Breast epithelium (tissue), 4 donors: Measurements from ENCODE around the gene DSE. TPM values are rescaled to one million over a fixed set of nuclear protein-coding genes. Genes with fewer than 3 reads are reported as not detected.

Experiments used
- DNase-seq, 2 donors: peaks; one replicate each; pipeline ENCODE4 v3.0.0-alpha.2; 2019; ENCODE audit warnings: low spot score in 2 of 2
- H3K27ac ChIP-seq, 2 donors: fragments of 200-600 bp; sonication (generic) in 1 of 2; one replicate each; pipeline ENCODE4 v1.5.1; 2016 to 2019; ENCODE audit warnings: mild to moderate bottlenecking in 1 of 2
- H3K27me3 ChIP-seq, 2 donors: fragments of 200-600 bp; sonication (generic) in 1 of 2; one replicate each; pipeline versions ENCODE4 v1.5.1 to v1.6.0; 2017 to 2019; ENCODE audit warnings: control low read depth in 1 of 2, mild to moderate bottlenecking in 1 of 2
- H3K36me3 ChIP-seq: fragments of 200-600 bp; one replicate; pipeline ENCODE4 v1.5.1; 2019
- H3K4me1 ChIP-seq, 2 donors: fragments of 200-600 bp; sonication (generic); one replicate each; pipeline ENCODE4 v1.5.1; 2016 to 2019; ENCODE audit warnings: control low read depth in 1 of 2
- H3K4me3 ChIP-seq, 3 donors: fragments of 200-600 bp; sonication (generic); 1 replicate in 2 of 3; 2 replicates in 1 of 3; pipeline ENCODE4 v1.5.1; 2016 to 2019; ENCODE audit warnings: mild to moderate bottlenecking in 3 of 3, moderate library complexity in 2 of 3
- H3K9me3 ChIP-seq, 2 donors: fragments of 200-600 bp; sonication (generic) in 1 of 2; one replicate each; pipeline ENCODE4 v1.5.1; 2016 to 2019; ENCODE audit warnings: control low read depth in 1 of 2
- POLR2A ChIP-seq: fragments of 450-650 bp; IDR thresholded peaks from one replicate; pipeline ENCODE4 v1.6.1; 2016; ENCODE audit warnings: antibody characterized with exemption, mild to moderate bottlenecking, moderate library complexity
- POLR2AphosphoS5 ChIP-seq, 3 donors: sonication (generic); formaldehyde crosslinking; IDR thresholded peaks; one replicate each; pipeline ENCODE4 v1.6.1; 2017; ENCODE audit warnings: antibody characterized with exemption in 3 of 3
- intact Hi-C: fragments of 100-400 bp; cut with DNase I; formaldehyde crosslinking; loops from one replicate; pipeline ENCODE4 v1.15.1; 2023; ENCODE audit warnings: low total_unique reads
- total RNA-seq, 3 donors: library from RNA; depleted of rRNA; stranded (reverse); fragments of >200 nt; gene quantifications; one replicate each; pipeline ENCODE4 v1.1.0, GENCODE V29; 2016
- TF ChIP-seq, protein P1 (sequence below), 3 donors: fragments of 450-650 bp; IDR thresholded peaks; one replicate each; pipeline ENCODE4 v1.5.1; 2016 to 2017; ENCODE audit warnings: antibody characterized with exemption in 3 of 3, mild to moderate bottlenecking in 3 of 3, moderate library complexity in 3 of 3

The DSE gene
- total RNA-seq, 3 donors from 2014 or later = 40.6 to 133 (median 50.9) TPM

DNA sequence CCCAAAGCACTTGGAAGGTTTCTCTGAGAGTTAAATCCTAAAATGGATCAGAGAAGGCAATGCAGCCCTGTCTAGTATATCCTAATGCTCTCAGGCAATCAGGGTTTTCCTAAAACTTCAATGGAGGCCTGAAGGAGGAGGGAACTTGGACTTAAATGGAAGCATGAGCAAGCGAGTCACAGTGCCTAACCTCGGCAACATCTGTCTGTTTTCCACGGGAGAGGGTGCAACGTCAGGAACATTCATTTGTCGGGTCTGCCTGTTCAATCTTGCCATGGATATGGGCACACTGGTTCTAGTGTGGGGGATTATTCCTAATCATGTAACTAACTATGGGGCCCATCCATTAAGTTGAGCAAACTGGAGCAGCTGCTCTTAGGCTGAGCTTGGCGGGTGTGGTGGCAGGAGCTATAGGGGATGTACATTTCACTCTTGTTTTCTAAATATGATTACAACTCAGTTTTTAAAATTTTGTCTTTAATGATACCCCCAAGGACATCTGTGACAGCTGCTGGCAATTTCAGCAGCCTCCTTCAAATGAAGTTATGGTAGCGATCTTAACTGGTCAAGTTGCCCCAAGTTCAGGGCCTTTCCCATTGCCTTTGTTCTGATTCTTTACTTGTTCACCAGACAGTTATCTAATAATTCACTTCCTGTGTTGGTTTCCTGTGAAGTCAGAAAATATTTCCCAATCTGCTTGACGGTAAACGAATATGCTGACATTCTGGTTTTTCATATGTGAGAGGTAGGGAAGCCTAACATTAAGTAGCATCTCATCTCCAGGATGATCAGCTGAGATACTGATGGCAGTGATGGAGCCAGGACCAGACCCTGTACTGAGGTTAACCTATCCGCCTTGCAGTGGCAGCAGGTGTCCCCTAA lies 21.6 kb downstream of the DSE start:
- intact Hi-C loops = no loop called here
- Histone ChIP-seq H3K27ac (peak overlapping the region in 1 of 2 donors; percentile 9), H3K4me1 (no peaks in the 10 kb centered on the region), H3K9me3 (no peaks in the 10 kb centered on the region), H3K36me3 (no peaks in the 10 kb centered on the region), H3K27me3 (no peaks in the 10 kb centered on the region), H3K4me3 (no peak overlapping the region)
- TF ChIP-seq, protein P1, sequence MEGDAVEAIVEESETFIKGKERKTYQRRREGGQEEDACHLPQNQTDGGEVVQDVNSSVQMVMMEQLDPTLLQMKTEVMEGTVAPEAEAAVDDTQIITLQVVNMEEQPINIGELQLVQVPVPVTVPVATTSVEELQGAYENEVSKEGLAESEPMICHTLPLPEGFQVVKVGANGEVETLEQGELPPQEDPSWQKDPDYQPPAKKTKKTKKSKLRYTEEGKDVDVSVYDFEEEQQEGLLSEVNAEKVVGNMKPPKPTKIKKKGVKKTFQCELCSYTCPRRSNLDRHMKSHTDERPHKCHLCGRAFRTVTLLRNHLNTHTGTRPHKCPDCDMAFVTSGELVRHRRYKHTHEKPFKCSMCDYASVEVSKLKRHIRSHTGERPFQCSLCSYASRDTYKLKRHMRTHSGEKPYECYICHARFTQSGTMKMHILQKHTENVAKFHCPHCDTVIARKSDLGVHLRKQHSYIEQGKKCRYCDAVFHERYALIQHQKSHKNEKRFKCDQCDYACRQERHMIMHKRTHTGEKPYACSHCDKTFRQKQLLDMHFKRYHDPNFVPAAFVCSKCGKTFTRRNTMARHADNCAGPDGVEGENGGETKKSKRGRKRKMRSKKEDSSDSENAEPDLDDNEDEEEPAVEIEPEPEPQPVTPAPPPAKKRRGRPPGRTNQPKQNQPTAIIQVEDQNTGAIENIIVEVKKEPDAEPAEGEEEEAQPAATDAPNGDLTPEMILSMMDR (IDR thresholded peaks at IDR 0.05) = no peak
- TF ChIP-seq POLR2A (no peak), POLR2AphosphoS5 (IDR thresholded peaks at IDR 0.05) (no peak)
- no peak for DNase-seq

DNA sequence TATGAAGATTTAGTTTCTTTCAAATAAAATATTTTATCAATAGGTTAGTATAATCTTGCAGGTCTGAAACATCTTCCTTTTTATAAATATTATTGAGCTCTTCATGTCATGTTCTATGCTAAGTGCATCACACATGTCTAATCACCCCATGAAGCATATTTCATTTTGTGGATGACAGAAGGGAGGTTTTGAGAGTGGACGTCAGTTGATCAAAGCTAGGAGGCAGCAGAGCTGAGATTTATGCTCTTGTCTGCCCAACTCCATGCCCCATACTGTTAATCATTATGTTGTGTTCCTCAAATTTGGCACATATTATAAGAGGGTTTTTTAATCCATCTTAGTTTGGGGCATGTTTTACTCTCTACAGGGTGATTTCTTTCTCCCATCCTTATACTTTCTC lies 22.7 kb downstream of the DSE start:
- Histone ChIP-seq H3K4me3 (no peak overlapping the region), H3K36me3 (no peaks in the 10 kb centered on the region), H3K27me3 (no peaks in the 10 kb centered on the region), H3K4me1 (no peaks in the 10 kb centered on the region), H3K27ac (no peak overlapping the region), H3K9me3 (no peaks in the 10 kb centered on the region)
- intact Hi-C loops = no loop called here
- TF ChIP-seq, protein P1 (IDR thresholded peaks at IDR 0.05) = no peak
- no peak for TF ChIP-seq POLR2AphosphoS5 (IDR thresholded peaks at IDR 0.05)
- TF ChIP-seq POLR2A = no peak
- no peak for DNase-seq

DNA sequence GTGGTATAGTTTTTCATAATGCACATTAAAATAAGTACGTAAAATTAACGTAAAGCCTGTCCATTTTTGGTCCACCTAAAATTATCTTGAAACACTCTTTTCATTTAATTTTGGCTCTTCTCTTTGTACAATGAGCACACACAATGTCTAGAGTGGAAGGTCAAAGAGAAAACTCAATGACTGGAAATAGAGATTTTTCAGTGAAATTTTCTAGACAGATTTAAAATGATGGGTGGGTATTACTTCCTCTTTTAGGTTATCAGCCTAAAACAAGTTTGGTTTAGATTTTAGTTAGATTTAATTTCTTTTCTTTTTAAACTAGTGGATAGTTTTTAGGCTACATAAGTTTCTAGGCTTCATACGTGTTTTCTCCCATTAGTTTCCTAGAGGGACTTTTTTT lies 24.9 kb downstream of the DSE start:
- intact Hi-C loops = no loop called here
- Histone ChIP-seq H3K9me3 (no peaks in the 10 kb centered on the region), H3K4me1 (no peaks in the 10 kb centered on the region), H3K36me3 (no peaks in the 10 kb centered on the region), H3K27me3 (no peaks in the 10 kb centered on the region), H3K27ac (no peak overlapping the region), H3K4me3 (no peak overlapping the region)
- TF ChIP-seq, protein P1 (IDR thresholded peaks at IDR 0.05) = no peak
- TF ChIP-seq POLR2AphosphoS5 (IDR thresholded peaks at IDR 0.05) (no peak), POLR2A (no peak)
- DNase-seq = no peak

DNA sequence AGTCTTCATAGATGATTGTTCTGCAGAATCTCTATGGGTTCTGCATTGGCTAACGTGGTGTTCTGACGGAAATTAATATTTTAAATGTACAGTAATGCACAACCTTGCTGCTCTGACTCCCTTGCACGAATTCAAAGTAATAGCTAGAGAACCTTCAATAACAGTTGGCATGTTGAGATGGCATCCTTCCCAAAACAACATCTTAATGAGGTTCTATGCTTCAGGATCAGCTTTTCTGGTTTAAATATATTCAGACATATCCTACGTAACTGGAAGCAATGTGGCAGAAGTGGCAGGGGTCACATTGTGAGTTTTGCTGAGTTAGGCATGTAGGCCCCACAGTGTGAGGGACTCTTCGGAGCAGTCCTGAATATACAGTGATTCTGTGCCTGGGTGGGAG lies 25.7 kb downstream of the DSE start:
- Histone ChIP-seq H3K27ac (peak overlapping the region in 1 of 2 donors; percentile 3), H3K27me3 (no peaks in the 10 kb centered on the region), H3K9me3 (no peaks in the 10 kb centered on the region), H3K36me3 (no peaks in the 10 kb centered on the region), H3K4me1 (no peaks in the 10 kb centered on the region), H3K4me3 (no peak overlapping the region)
- DNase-seq = no peak
- intact Hi-C loops = no loop called here
- TF ChIP-seq POLR2A (no peak), POLR2AphosphoS5 (IDR thresholded peaks at IDR 0.05) (no peak)
- TF ChIP-seq, protein P1 (IDR thresholded peaks at IDR 0.05) = no peak

DNA sequence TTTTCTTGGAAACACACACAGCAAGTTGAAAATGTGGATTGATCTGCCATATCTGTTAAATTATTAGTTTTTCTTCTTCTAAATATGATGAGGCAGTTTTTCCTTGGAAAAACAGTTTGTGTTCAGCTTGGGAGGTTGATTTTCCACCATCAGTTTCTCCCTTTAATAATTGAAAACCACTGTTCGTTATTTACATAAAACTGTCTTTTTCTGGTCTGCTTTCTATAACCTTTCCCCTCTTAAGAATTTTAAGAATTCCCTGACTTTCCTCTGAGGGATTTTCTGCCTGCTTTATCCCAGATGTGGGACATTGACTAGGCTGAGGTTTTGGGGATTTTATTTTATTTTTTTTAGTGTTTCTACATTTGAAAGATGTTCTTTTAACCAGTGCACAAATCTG lies 27.2 kb downstream of the DSE start:
- Histone ChIP-seq H3K4me1 (no peaks in the 10 kb centered on the region), H3K36me3 (no peaks in the 10 kb centered on the region), H3K9me3 (no peaks in the 10 kb centered on the region), H3K27me3 (no peaks in the 10 kb centered on the region), H3K27ac (peak overlapping the region; percentile 8 to 65), H3K4me3 (no peak overlapping the region)
- no peak for DNase-seq
- TF ChIP-seq POLR2AphosphoS5 (IDR thresholded peaks at IDR 0.05) = no peak
- TF ChIP-seq, protein P1 (IDR thresholded peaks at IDR 0.05) = no peak
- no peak for TF ChIP-seq POLR2A
- intact Hi-C loops = no loop called here
